CD4-positive, alpha-beta T cell treated with Interleukin-17A for 1 hour (primary cell): ENCODE measurements around the gene KIAA1671.

ENCODE experiments used
- DNase-seq: peaks from one replicate; pipeline ENCODE4 v3.0.0-alpha.2; 2020

Gene KIAA1671

DNA sequence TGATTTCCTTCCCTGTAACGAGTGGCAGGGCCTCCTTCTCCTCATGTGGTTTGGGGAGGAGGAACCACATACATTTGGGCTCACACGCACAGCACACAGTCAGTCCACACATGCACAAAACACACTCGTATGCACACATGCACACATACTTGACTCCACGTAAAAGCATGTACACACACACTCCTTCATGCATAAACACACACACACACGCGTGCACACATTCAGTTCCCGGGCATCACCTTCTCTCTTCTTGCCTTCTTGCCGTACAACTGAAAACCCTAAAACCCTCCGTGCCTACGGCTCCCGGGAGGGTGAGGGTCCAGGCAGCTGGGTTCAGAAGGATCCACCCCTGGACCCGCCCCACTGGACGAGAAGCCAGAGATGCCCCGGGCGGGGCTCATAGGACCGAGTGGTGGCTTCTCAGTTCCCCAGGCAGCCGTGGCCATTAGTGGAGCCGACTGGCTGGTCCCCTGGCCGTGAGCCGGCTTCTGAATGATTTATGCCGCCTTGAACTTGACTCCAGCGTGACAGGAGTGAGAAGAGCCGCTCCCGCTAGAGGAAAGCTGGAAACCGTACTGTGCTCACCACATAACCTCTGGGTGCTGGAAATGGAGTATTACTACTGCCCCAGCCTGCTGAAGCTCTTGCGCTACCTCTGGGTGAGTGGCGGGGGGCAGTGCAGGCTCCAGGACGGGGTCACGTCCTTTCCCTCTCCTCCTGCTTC, 117.4 kb downstream of the KIAA1671 start:
- DNase-seq: peak; percentile 46

GRCh38 chr22:25070956-25071355, 118.4 kb downstream of the KIAA1671 start:
- DNase-seq: no peak

DNA sequence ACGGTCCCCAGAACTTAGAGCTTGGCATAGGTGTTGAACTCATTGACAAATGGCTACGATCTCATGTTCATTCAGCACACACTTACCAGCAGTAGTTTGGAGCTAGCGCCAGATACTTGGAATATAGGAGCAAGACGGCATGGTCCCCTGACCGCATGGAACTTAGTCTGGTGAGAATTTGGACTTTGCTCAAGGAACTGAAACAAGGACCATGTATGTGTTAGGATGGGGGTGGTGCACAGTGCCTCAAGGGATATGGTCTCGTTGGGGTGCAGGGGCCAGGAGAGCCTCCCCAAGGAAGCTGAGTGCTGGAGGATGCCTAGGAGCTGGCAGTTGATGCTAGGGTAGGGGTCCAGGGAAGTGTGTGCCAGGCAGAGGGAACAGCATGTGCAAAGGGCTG, 119.2 kb downstream of the KIAA1671 start:
- no peak for DNase-seq

GRCh38 chr22:25072406-25072805, 119.9 kb downstream of the KIAA1671 start:
- no peak for DNase-seq

GRCh38 chr22:25076336-25076735, 123.8 kb downstream of the KIAA1671 start:
- peak; percentile 43 for DNase-seq

DNA sequence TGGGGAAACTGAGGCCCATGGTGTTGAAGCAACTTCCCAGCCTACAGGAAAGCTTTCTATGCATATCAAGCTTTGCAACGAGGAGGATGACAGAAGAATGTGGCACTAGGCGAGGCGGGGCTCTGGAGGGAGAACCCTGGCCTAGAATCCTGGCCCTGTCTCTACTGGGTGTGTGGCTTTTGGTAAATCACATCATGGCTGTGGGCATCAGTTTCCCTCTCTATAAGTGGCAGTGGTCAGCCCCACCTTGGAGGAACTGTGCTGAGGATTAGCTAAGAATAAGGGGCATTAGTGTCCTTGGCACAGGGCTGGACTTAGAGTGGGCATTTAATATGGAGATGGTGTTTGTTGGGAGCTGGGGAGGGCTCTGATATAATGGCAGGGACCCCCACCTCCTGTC, 124.5 kb downstream of the KIAA1671 start:
- no peak for DNase-seq

DNA sequence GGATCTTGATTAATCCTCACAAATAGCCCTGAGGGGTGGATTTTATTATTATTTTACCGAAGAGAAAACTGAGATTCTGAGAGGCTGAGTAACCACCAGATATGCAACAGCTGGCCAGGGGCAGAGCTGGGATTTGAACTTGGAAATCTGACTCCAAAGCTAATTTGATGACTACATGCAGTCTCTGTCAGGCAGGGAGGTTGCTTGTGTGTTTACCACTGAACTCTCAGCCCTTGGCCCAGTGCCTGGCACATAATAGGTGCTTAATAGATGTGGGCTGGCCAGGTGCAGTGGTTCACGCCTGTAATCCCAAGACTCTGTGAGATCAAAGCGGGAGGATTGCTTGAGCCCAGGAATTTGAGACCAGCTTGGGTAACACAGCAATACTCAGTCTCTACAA, 125.4 kb downstream of the KIAA1671 start:
- no peak for DNase-seq

- DNase-seq: no peak
These were observed 126.1 kb downstream of the KIAA1671 start for GRCh38 chr22:25078591-25078990.

DNA sequence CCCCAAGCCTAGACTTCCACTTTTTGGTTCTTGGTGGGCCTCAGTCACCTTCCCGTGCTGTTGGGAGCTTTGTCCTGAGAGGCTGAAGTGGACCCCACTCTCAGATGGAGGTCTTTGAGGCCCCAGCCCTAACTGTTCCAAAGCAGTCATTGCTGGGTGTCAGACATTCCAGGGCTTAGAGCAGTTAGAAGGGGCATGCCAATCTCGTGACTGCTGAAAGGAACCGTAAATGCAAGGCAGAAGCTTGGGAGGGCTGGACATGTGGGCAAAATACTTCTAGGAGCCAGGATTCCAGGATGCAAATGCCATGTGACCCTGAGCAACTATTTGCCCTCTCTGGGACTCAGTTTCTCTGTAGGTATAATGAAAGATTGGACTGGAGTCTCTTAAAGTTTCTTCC, 128.3 kb downstream of the KIAA1671 start:
- no peak for DNase-seq

GRCh38 chr22:25081409-25081824, 128.9 kb downstream of the KIAA1671 start:
- peak; percentile 63 for DNase-seq

- no peak for DNase-seq
These were observed 129.6 kb downstream of the KIAA1671 start for GRCh38 chr22:25082096-25082495.

GRCh38 chr22:25083056-25083806, 130.7 kb downstream of the KIAA1671 start:
- no peak for DNase-seq

DNA sequence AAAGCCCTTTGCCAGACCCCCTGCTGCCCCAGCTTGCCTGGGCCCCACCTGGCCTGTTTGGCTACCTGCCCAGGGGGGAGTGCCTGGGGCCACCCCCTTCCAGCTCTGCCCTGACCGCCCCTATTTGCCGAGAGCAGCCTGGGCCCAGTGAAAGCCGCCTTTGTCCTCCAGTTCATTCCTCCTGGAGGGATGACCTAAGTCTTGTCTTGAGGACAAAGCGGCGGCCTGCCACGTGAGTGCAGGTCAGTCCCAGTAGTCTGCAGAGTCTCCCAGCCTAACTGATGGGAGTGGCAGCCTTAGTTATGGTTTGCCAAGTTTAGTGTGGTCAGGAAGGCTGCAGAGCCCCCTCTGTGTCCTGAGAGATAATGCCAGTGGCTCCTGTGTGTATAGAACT, 131.3 kb downstream of the KIAA1671 start:
- no peak for DNase-seq

GRCh38 chr22:25084405-25085107, 132.0 kb downstream of the KIAA1671 start:
- no peak for DNase-seq

DNA sequence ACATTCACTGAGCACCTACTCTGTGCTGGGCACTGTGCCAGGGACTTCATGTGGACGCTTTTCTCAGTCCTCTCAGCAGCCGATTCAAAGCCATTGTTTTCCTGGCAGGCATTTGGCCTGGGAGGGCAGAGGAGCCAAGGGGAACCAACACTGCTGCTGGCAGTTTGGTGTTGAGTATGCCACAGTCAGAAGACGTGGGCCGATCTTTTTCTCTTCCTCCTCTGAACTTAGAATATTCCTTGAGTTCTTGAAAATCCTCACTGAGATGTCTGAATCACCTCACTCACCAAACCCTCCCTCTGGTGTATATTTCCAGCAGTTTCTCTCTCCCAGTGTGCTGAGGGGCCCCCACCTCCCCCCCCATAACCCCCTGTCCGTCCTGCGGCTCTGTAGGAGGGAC, 132.6 kb downstream of the KIAA1671 start:
- no peak for DNase-seq

DNA sequence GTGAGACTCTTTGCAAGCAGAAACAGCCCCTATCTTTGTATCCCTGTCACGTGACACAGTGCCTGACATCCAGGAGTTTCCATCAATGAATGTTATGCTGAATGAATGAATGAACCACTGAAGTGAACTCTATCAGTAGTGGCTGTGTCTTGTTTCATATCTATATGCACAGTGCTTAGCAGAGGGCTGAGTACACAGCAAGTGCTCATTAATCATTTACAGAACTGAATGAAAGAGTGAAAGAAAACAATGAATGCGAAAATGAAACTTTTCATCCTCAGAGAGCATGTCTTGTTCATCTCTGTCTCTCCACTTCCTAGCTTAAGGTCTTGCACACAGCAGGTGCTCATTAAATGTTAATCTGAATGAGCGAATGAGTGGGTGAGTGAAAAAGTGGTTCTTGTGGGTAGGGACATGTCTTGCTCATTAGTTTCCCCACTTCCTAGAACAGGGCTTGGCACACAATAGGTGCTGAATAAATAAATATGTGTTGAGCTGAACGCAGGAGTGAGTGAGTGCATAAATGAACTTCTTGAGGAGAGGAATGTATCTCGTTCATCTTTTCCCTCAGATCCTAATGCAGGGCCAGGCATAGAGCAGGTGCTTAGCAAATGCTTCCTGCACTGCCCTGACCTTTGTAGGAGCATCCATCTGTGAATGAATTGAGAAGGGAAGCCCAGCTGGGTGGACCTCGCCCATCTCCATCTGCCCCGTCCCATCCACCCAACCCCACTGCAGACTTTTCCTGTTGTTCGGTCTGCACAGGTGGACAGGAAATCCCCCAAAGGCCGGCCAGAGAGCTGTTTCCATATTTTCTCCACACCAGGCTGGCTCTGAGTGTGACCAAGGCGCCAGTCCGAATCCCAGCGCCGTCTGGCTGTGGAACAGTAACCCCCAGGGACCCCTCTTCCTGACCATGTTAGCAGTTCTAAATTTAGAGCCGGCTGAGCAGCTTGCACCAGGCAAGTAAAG, 133.7 kb downstream of the KIAA1671 start:
- DNase-seq: no peak

DNA sequence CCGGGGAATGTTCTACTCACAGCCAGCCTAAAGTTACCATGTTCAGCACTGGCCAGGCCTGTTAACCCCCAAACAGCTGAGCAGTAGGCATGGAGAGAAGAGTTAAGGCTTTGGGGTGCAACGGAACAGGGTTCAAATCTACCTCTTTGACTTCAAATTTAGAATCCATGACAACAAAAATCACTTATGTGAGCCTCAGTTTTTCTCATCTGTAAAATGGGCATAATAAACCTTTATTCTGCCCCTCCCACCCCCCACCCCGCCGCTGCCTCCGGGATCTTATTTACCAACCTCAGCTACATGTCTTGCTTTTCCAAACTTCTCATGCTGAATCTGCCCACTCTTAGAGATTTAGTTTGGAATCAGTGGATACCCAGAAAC, 134.4 kb downstream of the KIAA1671 start:
- no peak for DNase-seq

DNA sequence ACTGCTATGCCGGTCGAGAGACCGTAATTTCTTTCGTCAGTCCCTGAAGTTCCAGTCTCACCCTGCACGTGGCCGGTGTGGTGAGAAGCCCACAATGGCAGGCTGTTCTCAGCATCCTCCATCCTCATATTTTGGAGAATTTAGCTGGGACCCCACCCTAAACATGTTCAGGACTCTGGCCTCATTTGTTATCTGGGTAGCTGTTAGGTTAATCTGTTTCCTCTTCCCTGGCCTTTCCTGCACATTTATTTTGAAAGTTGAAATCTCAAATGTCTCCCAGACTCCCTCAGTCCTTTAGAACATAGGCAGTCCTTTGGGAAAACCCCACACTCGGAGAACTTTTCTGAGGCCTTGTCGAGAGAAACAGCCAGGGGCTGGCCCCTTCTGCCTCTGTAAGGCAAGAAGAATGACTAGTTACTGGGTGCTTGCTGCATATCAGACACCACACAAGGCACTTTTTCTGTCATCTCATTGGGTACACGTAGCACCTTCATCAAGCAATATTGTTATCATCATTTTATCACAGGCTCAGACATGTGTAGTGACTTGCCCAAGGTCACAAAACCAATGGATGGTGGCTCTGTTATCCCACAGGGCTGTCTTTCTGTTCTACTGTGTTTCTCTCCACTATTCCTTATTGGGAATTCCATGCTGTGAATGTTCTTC, 137.8 kb downstream of the KIAA1671 start:
- DNase-seq: no peak

- no peak for DNase-seq
These were observed 138.9 kb downstream of the KIAA1671 start for GRCh38 chr22:25091458-25091857.

DNA sequence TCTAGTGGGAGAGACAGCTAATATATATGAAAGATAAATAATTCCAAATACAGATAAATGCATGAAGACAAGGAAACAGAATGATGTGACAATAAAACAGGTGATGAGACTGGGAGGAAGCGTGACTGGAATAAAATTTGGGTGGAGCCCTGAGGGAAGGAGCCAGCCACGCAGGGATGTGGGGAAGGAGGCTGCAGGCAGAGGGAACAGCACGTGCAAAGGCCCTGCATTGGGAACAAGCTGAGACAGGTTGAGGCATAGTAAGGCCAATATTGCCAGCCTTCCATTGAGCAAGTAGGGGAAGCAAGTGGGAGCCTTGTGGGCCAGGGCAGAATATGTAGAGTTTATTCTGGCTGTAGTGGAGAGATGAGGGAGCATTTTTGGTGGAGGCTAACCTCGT, 139.6 kb downstream of the KIAA1671 start:
- DNase-seq: no peak

- DNase-seq: no peak
These were observed 142.1 kb downstream of the KIAA1671 start for GRCh38 chr22:25094579-25094978.

GRCh38 chr22:25095869-25096268, 143.4 kb downstream of the KIAA1671 start:
- DNase-seq: no peak
